Measurements from ENCODE around the gene EZR. TPM values are rescaled to one million over a fixed set of nuclear protein-coding genes. Genes with fewer than 3 reads are reported as not detected.
A peak's percentile ranks its signal among the peaks of the same experiment; 100 is the strongest.

Gene EZR
- total and polyA plus RNA-seq, 11 donors = 114 to 541 (median 161) TPM

- H3K27me3 ChIP-seq = no peaks in the 10 kb centered on the region
- no peaks in the 10 kb centered on the region for H3K9me3 ChIP-seq
- H3K4me1 ChIP-seq = peaks cover 0 to 12% (median 4%) of the 10 kb centered on the region in 12 donors
- WGBS, 4 donors = 87 to 96% (median 94%) methylated on average over 9 of the region's 9 CpGs
- H3K27ac ChIP-seq = no peak overlapping the region
- no peak for TF ChIP-seq POLR2A (IDR thresholded peaks at IDR 0.05)
- TF ChIP-seq CTCF (IDR thresholded peaks at IDR 0.05) = no peak
- ATAC-seq (no peak), DNase-seq (no peak)
- H3K4me3 ChIP-seq = no peak overlapping the region
- no peaks in the 10 kb centered on the region for H3K36me3 ChIP-seq
- intact Hi-C loops (cut with DNase I) = no loop called here
These were observed 65.4 kb downstream of the EZR start for GRCh38 chr6:158753811-158754210.

- no peaks in the 10 kb centered on the region for H3K9me3 ChIP-seq
- TF ChIP-seq POLR2A (IDR thresholded peaks at IDR 0.05) = no peak
- peak in 6 of 12 donors; percentile 32 to 54 (median 38) for TF ChIP-seq CTCF (IDR thresholded peaks at IDR 0.05)
- no peak overlapping the region for H3K4me3 ChIP-seq
- intact Hi-C loops (cut with DNase I) = no loop called here
- peak overlapping the region in 1 of 12 donors; percentile 12 for H3K27ac ChIP-seq
- DNase-seq (peak in 3 of 5 donors; percentile 50 to 72 (median 58)), ATAC-seq (peak; percentile 78 to 90 (median 81))
- WGBS, 4 donors = 23 to 37% (median 33%) methylated on average over 3 of the region's 3 CpGs
- H3K27me3 ChIP-seq = no peaks in the 10 kb centered on the region
- H3K4me1 ChIP-seq = peaks cover 0 to 12% (median 4%) of the 10 kb centered on the region in 12 donors
- H3K36me3 ChIP-seq = no peaks in the 10 kb centered on the region
These were observed 66.6 kb downstream of the EZR start for GRCh38 chr6:158752613-158753012.

- TF ChIP-seq POLR2A (IDR thresholded peaks at IDR 0.05) (no peak), CTCF (IDR thresholded peaks at IDR 0.05) (no peak)
- Histone ChIP-seq H3K9me3 (no peaks in the 10 kb centered on the region), H3K36me3 (no peaks in the 10 kb centered on the region), H3K4me3 (no peak overlapping the region), H3K27me3 (no peaks in the 10 kb centered on the region), H3K4me1 (peaks cover 0 to 12% (median 4%) of the 10 kb centered on the region in 12 donors), H3K27ac (peak overlapping the region in 1 of 12 donors; percentile 19)
- ATAC-seq = peak in 3 of 4 donors; percentile 24 to 38 (median 31)
- 56 to 70% (median 65%) methylated on average over 9 of the region's 9 CpGs for WGBS, 4 donors
- intact Hi-C loops (cut with DNase I) = no loop called here
- DNase-seq = no peak
These were observed 67.2 kb downstream of the EZR start for GRCh38 chr6:158751921-158752320.

- Histone ChIP-seq H3K27me3 (no peaks in the 10 kb centered on the region), H3K36me3 (no peaks in the 10 kb centered on the region), H3K4me3 (no peak overlapping the region), H3K27ac (no peak overlapping the region), H3K4me1 (peaks cover 0 to 12% (median 4%) of the 10 kb centered on the region in 12 donors), H3K9me3 (no peaks in the 10 kb centered on the region)
- 81 to 91% (median 89%) methylated on average over 9 of the region's 9 CpGs for WGBS, 4 donors
- intact Hi-C loops (cut with DNase I) = no loop called here
- ATAC-seq (no peak), DNase-seq (no peak)
- TF ChIP-seq CTCF (IDR thresholded peaks at IDR 0.05) (no peak), POLR2A (IDR thresholded peaks at IDR 0.05) (no peak)
These were observed 67.9 kb downstream of the EZR start for GRCh38 chr6:158751224-158751623.
